ENCODE measurements around the gene KCNS3. TPM values are rescaled to one million over a fixed set of nuclear protein-coding genes. Genes with fewer than 3 reads are reported as not detected.
A peak's percentile ranks its signal among the peaks of the same experiment; 100 is the strongest.

The KCNS3 gene
- total RNA-seq, 1 donor from 2014 or later, result 6.7 TPM

DNA sequence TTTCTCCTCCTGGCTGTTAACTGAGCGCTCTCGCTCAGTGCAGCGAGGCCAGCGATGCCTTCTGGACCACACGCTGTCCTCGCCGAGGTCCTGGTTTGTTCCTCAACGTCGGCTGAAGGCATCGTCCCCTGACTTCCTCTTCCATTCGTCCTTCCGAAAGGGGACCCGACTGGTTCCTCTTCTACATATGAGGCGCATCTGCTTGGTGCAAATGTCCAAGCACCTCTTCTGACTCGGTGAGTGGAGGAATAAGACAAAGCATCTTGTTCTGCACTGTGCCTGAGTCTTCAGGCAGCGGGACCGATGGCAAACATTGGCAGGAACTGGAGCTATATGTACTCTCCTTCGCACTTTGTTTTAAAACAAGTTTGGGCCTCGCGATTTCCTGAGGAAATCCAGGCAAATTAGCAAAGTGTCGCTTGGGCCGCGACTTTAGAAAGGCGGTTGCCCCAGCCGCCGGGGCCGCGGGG, 621 bp upstream of the KCNS3 start:
- no peaks in the 10 kb centered on the region for H3K9me3 ChIP-seq
- H3K27me3 ChIP-seq, result no peaks in the 10 kb centered on the region
- H3K36me3 ChIP-seq, result no peaks in the 10 kb centered on the region
- TF ChIP-seq, protein P1, sequence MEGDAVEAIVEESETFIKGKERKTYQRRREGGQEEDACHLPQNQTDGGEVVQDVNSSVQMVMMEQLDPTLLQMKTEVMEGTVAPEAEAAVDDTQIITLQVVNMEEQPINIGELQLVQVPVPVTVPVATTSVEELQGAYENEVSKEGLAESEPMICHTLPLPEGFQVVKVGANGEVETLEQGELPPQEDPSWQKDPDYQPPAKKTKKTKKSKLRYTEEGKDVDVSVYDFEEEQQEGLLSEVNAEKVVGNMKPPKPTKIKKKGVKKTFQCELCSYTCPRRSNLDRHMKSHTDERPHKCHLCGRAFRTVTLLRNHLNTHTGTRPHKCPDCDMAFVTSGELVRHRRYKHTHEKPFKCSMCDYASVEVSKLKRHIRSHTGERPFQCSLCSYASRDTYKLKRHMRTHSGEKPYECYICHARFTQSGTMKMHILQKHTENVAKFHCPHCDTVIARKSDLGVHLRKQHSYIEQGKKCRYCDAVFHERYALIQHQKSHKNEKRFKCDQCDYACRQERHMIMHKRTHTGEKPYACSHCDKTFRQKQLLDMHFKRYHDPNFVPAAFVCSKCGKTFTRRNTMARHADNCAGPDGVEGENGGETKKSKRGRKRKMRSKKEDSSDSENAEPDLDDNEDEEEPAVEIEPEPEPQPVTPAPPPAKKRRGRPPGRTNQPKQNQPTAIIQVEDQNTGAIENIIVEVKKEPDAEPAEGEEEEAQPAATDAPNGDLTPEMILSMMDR (IDR thresholded peaks at IDR 0.05), result no peak
- H3K4me1 ChIP-seq, result peaks cover 0 to 7% of the 10 kb centered on the region in 2 donors
- H3K27ac ChIP-seq, result peak overlapping the region; percentile 60 to 81
- peak overlapping the region; percentile 79 to 93 for H3K4me3 ChIP-seq
- intact Hi-C loops (cut with DNase I), result loop anchor here (2.0 kb wide), 2 partner anchors 57 to 123 kb away; partner anchors contain the start of gene GEN1
- peak in 1 of 2 donors; percentile 66 for DNase-seq (ENCODE audit: low spot score in 2 of 2)

DNA sequence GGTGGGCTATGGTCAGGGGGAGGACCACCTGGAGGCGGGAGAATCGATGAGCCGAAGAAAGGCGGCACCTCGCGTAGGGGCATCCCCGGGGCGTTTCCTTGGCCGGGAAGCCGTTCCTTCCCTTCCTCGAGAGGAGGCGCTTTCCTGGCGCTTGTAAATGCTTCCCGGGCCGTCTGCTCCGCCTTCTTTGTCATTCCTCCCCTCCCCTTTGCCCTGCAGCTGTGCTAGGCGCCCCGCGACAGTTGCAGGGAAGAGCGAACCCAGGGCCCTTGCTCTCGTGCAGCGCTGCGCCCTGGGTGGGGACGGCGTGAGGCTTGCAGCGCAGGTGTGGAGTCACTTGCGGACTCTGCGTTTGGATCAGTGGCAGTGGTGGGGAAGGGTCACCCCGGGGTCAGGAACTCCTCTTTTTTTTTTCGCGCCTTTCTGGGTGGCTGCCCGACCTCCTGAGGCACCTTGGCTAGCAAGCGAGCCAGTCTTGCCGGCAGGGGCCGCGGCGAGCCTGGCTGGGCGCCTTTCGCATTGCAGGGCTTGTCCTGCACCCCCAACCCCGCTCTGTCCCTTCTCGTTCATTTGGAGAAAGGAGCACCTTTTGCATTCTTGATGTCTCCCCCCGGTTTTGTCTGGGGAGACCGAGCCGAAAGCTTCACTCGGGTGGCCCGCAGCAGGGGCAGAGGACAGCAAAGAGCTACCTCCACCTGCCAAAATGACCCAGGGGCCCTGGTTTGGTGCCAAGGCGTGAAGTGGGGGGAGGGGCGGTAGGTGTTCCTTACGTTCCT, 858 bp downstream of the KCNS3 start:
- Histone ChIP-seq H3K27ac (peak overlapping the region; percentile 64 to 81), H3K36me3 (no peaks in the 10 kb centered on the region), H3K9me3 (no peaks in the 10 kb centered on the region), H3K27me3 (no peaks in the 10 kb centered on the region), H3K4me3 (peak overlapping the region; percentile 79 to 93), H3K4me1 (peaks cover 0 to 7% of the 10 kb centered on the region in 2 donors)
- peak in 1 of 2 donors; percentile 84 for DNase-seq (ENCODE audit: low spot score in 2 of 2)
- intact Hi-C loops (cut with DNase I), result loop anchor here (1.0 to 2.0 kb wide), 2 partner anchors 55 to 98 kb away; no protein-coding TSS in a partner anchor
- TF ChIP-seq, protein P1 (IDR thresholded peaks at IDR 0.05), result peak; percentile 13 to 40 (median 24)

DNA sequence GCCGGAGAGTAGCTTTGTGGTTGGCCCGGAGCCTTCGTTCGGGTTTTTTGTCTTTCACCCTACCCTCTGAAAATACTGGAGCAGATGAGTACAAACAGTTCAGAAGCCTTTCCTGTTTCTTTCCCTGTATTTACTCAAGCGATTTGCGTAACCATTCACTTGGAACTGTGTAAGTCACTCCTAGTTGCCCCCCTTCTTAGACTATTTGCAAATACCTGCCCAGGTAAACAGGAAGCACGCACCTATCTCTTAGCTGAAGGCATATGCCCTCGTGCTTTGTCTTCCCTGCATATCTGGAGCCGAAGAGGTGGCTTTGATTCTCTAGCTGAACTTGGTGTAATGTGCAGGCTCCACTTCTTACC, 1.4 kb downstream of the KCNS3 start:
- no peaks in the 10 kb centered on the region for H3K36me3 ChIP-seq
- intact Hi-C loops (cut with DNase I), result loop anchor here (1.0 to 2.0 kb wide), 2 partner anchors 55 to 97 kb away; no protein-coding TSS in a partner anchor
- no peak overlapping the region for H3K27ac ChIP-seq

DNA sequence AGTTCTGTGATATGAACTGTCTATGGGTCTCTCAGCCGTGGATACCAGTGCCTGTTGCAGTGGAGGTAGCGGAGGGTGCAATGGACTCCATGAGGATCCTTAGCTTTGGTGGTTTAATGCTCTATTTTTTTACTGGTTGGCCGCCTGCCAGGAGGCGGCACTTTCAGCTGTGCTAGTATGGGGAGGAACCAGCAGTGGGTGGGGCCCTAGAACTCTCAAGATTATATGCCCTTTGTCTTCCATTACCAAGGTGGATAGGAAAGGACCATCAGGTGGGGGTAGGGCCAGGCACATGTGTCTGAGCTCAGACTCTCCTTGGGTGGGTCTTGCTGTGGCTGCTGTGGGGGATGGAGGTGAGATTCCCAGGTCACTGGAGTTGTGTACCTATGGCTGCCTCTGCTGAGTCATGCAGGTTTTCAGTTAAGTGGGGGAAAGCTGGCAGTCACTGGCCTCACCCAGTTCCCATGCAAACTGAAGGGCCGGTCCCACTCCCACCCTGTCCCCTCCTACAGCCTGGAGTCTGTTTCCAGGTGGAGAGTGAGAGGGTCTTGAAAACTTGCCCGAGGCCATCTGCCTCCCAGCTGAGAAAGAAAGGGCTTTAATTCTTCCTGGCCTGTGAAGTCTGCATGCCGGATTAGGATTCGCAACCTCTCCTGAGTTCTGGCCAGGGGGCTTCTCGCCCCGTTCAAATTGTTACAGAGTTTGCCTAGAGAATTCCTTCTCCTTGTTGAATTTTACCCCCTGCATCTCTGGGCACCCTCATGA, 14.5 kb downstream of the KCNS3 start:
- no peak overlapping the region for H3K27ac ChIP-seq
- H3K36me3 ChIP-seq, result no peaks in the 10 kb centered on the region
- H3K4me3 ChIP-seq, result no peak overlapping the region
- TF ChIP-seq, protein P1 (IDR thresholded peaks at IDR 0.05), result no peak
- no peaks in the 10 kb centered on the region for H3K4me1 ChIP-seq
- H3K9me3 ChIP-seq, result no peaks in the 10 kb centered on the region
- no peaks in the 10 kb centered on the region for H3K27me3 ChIP-seq
- DNase-seq (ENCODE audit: low spot score in 2 of 2), result no peak
- intact Hi-C loops (cut with DNase I), result no loop called here

More for the DNA sequence above, 1.4 kb downstream of the KCNS3 start:
- no peaks in the 10 kb centered on the region for H3K27me3 ChIP-seq
- TF ChIP-seq, protein P1 (IDR thresholded peaks at IDR 0.05), result no peak
- no peaks in the 10 kb centered on the region for H3K9me3 ChIP-seq
- peaks cover 0 to 7% of the 10 kb centered on the region in 2 donors for H3K4me1 ChIP-seq
- peak overlapping the region; percentile 79 to 93 for H3K4me3 ChIP-seq
- no peak for DNase-seq (ENCODE audit: low spot score in 2 of 2)

DNA sequence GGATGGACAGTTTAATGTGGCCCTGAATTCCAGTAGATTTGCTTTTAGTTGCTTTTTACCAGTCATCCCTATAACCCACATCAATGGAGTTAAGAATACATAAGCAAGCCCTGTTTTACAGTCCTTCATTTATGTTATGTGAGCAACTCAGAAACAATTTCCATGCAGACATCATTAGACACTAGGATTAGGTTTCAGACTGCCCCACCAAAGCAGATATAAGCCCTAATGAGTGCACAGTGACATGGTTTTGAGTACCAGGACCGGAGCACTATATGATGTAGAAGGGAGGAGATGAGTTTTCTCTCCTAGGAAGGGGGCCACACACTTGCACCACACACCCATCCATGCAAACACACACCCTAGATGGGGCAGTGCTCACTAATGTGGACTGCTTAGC, 15.5 kb downstream of the KCNS3 start:
- Histone ChIP-seq H3K4me1 (no peaks in the 10 kb centered on the region), H3K27ac (no peak overlapping the region), H3K4me3 (no peak overlapping the region), H3K9me3 (no peaks in the 10 kb centered on the region), H3K36me3 (no peaks in the 10 kb centered on the region), H3K27me3 (no peaks in the 10 kb centered on the region)
- intact Hi-C loops (cut with DNase I), result no loop called here
- TF ChIP-seq, protein P1 (IDR thresholded peaks at IDR 0.05), result no peak
- DNase-seq (ENCODE audit: low spot score in 2 of 2), result no peak
